SJSA1 (cell line): ENCODE results near the gene SCAMP4. TPM values are rescaled to one million over a fixed set of nuclear protein-coding genes. Genes with fewer than 3 reads are reported as not detected.

Experiments used
- DNase-seq, 2 experiments: peaks; one replicate each; pipeline ENCODE4 v3.0.0-alpha.2; 2015 to 2020; ENCODE audit warnings: low spot score in 2 of 2, low read depth in 1 of 2
- H3K27ac ChIP-seq: fragments of 250-450 bp; sonication (Bioruptor Pico); 2 replicates; pipeline ENCODE4 v1.5.1; 2020; ENCODE audit warnings: mild to moderate bottlenecking, moderate library complexity
- H3K27me3 ChIP-seq: fragments of 250-450 bp; sonication (Bioruptor Pico); replicated peaks from 2 replicates; pipeline ENCODE4 v1.5.1; 2020; ENCODE audit warnings: mild to moderate bottlenecking, moderate library complexity
- H3K36me3 ChIP-seq: fragments of 250-450 bp; sonication (Bioruptor Pico); 2 replicates; pipeline ENCODE4 v1.5.1; 2020; ENCODE audit warnings: mild to moderate bottlenecking
- H3K4me1 ChIP-seq: fragments of 250-450 bp; sonication (Bioruptor Pico); replicated peaks from 2 replicates; pipeline ENCODE4 v1.6.1; 2021; ENCODE audit warnings: mild to moderate bottlenecking
- H3K4me3 ChIP-seq: fragments of 250-450 bp; sonication (Bioruptor Pico); 2 replicates; pipeline ENCODE4 v1.5.1; 2020; ENCODE audit warnings: mild to moderate bottlenecking
- H3K9me3 ChIP-seq: fragments of 250-450 bp; sonication (Bioruptor Pico); replicated peaks from 2 replicates; pipeline ENCODE4 v1.5.1; 2020; ENCODE audit warnings: mild to moderate bottlenecking
- total RNA-seq: library from RNA; depleted of rRNA; stranded (reverse); fragments of >200 nt; shearing (Covaris generic); gene quantifications from 2 replicates; pipeline ENCODE4 v1.2.3, GENCODE V29; 2014

The SCAMP4 gene
- total RNA-seq, 1 experiment from 2014 or later, result 47.3 TPM

- H3K36me3 ChIP-seq, result peaks cover 6% of the 10 kb centered on the region
- DNase-seq, result no peak
- H3K27ac ChIP-seq, result no peak overlapping the region
Observed at GRCh38 chr19:1936430-1936829, 31.2 kb downstream of the SCAMP4 start.

GRCh38 chr19:1936916-1937610, 31.9 kb downstream of the SCAMP4 start:
- H3K9me3 ChIP-seq, result peaks cover 13% of the 10 kb centered on the region
- peaks cover 11% of the 10 kb centered on the region for H3K4me1 ChIP-seq
- H3K4me3 ChIP-seq, result no peak overlapping the region
- H3K27me3 ChIP-seq, result no peaks in the 10 kb centered on the region
- H3K36me3 ChIP-seq, result peaks cover 6% of the 10 kb centered on the region
- H3K27ac ChIP-seq, result no peak overlapping the region
- no peak for DNase-seq

More at GRCh38 chr19:1936430-1936829, 31.2 kb downstream of the SCAMP4 start:
- H3K4me1 ChIP-seq, result peaks cover 10% of the 10 kb centered on the region
- no peak overlapping the region for H3K4me3 ChIP-seq
- peaks cover 13% of the 10 kb centered on the region for H3K9me3 ChIP-seq
- no peaks in the 10 kb centered on the region for H3K27me3 ChIP-seq

- H3K4me1 ChIP-seq, result peaks cover 21% of the 10 kb centered on the region
- H3K27me3 ChIP-seq, result no peaks in the 10 kb centered on the region
- peaks cover 13% of the 10 kb centered on the region for H3K9me3 ChIP-seq
- no peak overlapping the region for H3K27ac ChIP-seq
- H3K4me3 ChIP-seq, result no peak overlapping the region
- peaks cover 6% of the 10 kb centered on the region for H3K36me3 ChIP-seq
- no peak for DNase-seq
Observed at GRCh38 chr19:1938071-1938470, 32.9 kb downstream of the SCAMP4 start.

- DNase-seq, result no peak
- H3K9me3 ChIP-seq, result no peaks in the 10 kb centered on the region
- H3K27ac ChIP-seq, result peak within 1 kb of the TSS; percentile 99
- peaks cover 23% of the 10 kb centered on the region for H3K4me1 ChIP-seq
- H3K27me3 ChIP-seq, result no peaks in the 10 kb centered on the region
- H3K4me3 ChIP-seq, result peak within 1 kb of the TSS; percentile 99
- H3K36me3 ChIP-seq, result peaks cover 6% of the 10 kb centered on the region
Observed at GRCh38 chr19:1941146-1942077, 36.2 kb downstream of the SCAMP4 start, which contains the start of gene CSNK1G2. Gene CSNK1G2 (plus strand): TSS chr19:1941172. CDS start chr19:1969773, 28,601 bp downstream.

GRCh38 chr19:1942078-1942933, 37.1 kb downstream of the SCAMP4 start:
- H3K4me1 ChIP-seq, result peaks cover 23% of the 10 kb centered on the region
- peaks cover 10% of the 10 kb centered on the region for H3K36me3 ChIP-seq
- DNase-seq, result peak; percentile 80 to 84
- H3K4me3 ChIP-seq, result peak overlapping the region; percentile 99
- peak overlapping the region; percentile 12 for H3K27ac ChIP-seq
- no peaks in the 10 kb centered on the region for H3K27me3 ChIP-seq
- no peaks in the 10 kb centered on the region for H3K9me3 ChIP-seq

- H3K27ac ChIP-seq, result no peak overlapping the region
- H3K36me3 ChIP-seq, result peaks cover 12% of the 10 kb centered on the region
- H3K27me3 ChIP-seq, result no peaks in the 10 kb centered on the region
- no peaks in the 10 kb centered on the region for H3K9me3 ChIP-seq
- H3K4me1 ChIP-seq, result peaks cover 23% of the 10 kb centered on the region
- DNase-seq, result no peak
- peak overlapping the region; percentile 99 for H3K4me3 ChIP-seq
Observed at GRCh38 chr19:1942934-1943555, 37.8 kb downstream of the SCAMP4 start.

- Histone ChIP-seq H3K9me3 (no peaks in the 10 kb centered on the region), H3K27me3 (no peaks in the 10 kb centered on the region), H3K36me3 (peaks cover 12% of the 10 kb centered on the region), H3K4me3 (no peak overlapping the region), H3K4me1 (peaks cover 23% of the 10 kb centered on the region), H3K27ac (no peak overlapping the region)
- DNase-seq, result no peak
Observed at GRCh38 chr19:1943661-1944087, 38.5 kb downstream of the SCAMP4 start.

GRCh38 chr19:1944088-1944915, 39.1 kb downstream of the SCAMP4 start:
- Histone ChIP-seq H3K27ac (no peak overlapping the region), H3K4me3 (no peak overlapping the region), H3K27me3 (no peaks in the 10 kb centered on the region), H3K4me1 (peaks cover 23% of the 10 kb centered on the region), H3K36me3 (peaks cover 12% of the 10 kb centered on the region), H3K9me3 (no peaks in the 10 kb centered on the region)
- DNase-seq, result no peak

- DNase-seq, result no peak
- Histone ChIP-seq H3K4me3 (no peak overlapping the region), H3K27ac (no peak overlapping the region), H3K9me3 (no peaks in the 10 kb centered on the region), H3K36me3 (peaks cover 16% of the 10 kb centered on the region), H3K4me1 (peaks cover 18% of the 10 kb centered on the region), H3K27me3 (no peaks in the 10 kb centered on the region)
Observed at GRCh38 chr19:1944916-1945561, 39.8 kb downstream of the SCAMP4 start.

GRCh38 chr19:1945899-1946298, 40.7 kb downstream of the SCAMP4 start:
- Histone ChIP-seq H3K4me3 (no peak overlapping the region), H3K27me3 (no peaks in the 10 kb centered on the region), H3K27ac (no peak overlapping the region), H3K36me3 (peaks cover 10% of the 10 kb centered on the region), H3K4me1 (peaks cover 13% of the 10 kb centered on the region), H3K9me3 (no peaks in the 10 kb centered on the region)
- no peak for DNase-seq

- DNase-seq, result no peak
- Histone ChIP-seq H3K9me3 (no peaks in the 10 kb centered on the region), H3K36me3 (peaks cover 17% of the 10 kb centered on the region), H3K27me3 (no peaks in the 10 kb centered on the region), H3K4me3 (no peak overlapping the region), H3K4me1 (peaks cover 6% of the 10 kb centered on the region), H3K27ac (no peak overlapping the region)
Observed at GRCh38 chr19:1947651-1948209, 42.5 kb downstream of the SCAMP4 start.
